CD4-positive, alpha-beta T cell treated with Interleukin-15 for 4 hours (primary cell): ENCODE data around the gene LMX1B.
"Not testable (repeated sequence)": the region's sequence is repeated elsewhere in the genome, so short reads cannot be mapped to it uniquely, and the experiment has no call there.

Experiments
- DNase-seq: peaks from one replicate; pipeline ENCODE4 v3.0.0-alpha.2; 2020; ENCODE audit warnings: low spot score

LMX1B gene

DNA sequence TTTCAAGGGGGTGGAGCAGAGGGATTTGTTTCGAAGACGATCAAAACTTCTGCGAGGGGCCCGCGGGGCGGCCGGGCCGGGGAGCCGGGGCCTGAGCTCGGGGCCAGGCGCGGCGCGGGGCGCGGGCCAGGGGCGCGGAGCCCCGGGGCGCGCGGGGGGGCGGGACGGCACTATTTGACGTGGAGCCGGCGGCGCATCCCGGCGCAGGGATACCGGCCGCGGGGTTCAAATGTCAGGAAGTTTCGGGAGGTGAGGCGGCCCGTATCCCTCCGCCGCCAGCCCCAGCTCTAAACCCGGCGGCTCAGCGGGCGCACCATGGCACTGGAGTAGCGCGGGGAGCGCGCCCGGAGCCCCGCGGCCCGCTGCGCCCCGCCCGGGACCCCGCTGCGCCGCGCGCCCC is at the start of gene LMX1B:
LMX1B (plus strand) TSS at position 278 of the 400 bp plus-strand sequence. CDS start 522 bp downstream, outside the sequence.
- DNase-seq: no peak

DNA sequence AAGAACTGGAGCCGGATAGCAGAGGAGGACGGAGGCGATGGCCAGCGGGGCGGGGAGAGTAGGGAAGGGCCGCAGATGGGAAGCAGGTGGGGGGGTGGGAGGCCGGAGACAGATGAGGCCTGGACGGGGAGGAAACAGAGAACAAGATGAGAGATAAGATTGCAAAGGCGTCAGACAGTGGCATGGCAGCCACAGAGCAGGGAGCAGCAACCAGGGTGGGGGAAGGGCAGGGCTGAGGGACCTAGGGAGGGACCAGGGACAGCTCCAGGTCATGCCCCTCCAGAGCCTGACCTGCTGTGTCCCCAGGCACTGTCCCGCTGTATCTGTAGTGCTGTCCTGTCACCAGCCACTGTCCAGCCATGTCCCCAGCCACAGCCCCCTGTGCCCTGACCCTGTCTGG is 49.6 kb upstream of the LMX1B start:
- DNase-seq: no peak

DNA sequence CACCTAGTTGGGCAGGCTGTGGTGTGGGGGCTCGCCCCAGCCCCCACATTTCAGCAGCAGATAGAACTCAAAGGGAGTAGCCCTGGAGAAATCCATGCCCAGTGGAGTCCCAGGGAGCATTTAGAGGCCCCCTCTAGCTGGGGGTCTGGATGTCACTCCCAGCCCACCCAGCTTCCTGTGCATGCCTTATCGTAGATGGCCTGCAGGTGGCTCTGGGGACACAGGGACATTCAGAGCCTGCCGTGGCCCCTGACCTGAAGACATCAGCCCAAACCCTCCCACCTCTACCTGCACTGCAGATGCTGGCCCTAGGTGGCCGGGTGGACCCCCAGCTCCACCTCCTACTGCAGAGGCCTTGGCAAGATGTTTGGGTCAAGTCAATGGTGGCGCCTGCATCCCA is 49.0 kb upstream of the LMX1B start:
- no peak for DNase-seq

DNA sequence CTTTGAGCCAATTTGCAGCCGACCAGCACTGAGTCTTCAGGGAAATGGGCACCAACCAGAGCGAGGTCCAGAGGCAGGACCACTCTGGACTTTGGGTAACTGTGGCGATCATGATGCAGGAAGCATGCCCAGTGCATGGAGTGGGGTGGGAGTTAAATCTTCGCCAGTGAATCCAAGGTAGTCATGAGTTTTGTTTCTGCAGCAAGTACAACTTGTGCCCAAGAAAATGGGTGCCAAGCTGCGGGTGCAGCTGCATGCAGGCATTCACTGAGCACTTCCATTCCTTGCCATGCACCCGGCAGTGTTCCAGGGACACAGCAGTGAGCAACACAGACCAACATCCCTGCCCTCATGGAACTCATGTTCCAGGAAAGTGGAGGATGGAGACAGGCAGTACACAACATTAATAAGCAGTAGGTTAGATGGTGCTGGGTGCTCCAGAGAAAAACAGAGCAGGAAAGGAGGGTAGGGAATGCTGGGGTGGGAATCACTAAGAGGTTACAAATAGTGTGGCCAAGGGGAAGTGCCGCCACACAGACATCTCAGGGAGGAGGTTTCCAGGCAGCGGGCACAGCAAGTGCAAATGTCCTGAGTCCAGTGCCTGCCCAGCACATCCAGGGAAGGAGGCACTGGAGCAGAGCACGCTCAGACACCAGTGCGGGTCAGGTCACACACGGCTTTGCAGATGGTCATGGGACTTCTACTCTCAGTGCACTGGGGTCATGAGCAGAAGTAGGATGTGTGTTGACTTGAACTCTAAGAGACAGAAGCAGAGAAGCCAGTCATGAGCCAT is 48.2 kb upstream of the LMX1B start:
- no peak for DNase-seq

GRCh38 chr9:126569036-126569435 is 44.7 kb upstream of the LMX1B start:
- no peak for DNase-seq

DNA sequence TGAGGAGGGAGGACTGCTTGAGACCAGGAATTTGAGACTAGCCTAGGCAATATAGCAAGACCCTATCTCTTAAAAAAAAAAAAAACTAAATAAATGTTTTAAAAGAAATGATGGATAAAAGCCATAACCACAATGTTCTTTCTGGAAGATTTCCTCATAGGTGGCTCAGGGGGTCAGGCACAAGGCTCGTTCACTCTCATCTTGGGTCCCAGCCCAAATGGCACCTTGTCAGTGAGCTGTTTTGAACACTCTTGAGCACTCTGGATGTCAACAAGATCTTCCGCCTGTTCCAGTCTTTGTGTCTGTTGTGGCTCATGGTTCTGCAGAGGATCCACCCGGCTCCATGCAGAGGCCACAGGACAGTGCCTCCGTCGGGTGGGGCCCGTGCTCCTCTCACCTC is 35.7 kb upstream of the LMX1B start:
- no peak for DNase-seq

DNA sequence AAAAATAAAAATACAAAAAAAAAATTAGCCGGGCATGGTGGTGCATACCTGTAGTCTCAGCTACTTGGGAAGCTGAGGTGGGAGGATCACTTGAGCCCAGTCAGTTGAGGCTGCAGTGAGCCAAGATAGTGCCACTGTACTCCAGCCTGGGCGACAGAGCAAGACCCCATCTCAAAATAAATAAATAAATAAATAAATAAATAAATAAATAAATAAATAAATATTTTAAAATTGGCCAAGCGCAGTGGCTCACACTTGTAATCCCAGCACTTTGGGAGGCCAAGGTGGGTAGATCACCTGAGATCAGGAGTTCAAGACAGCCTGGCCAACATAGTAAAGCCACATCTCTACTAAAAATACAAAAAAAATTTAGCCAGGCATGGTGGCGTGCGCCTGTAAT is 33.4 kb upstream of the LMX1B start:
- not testable (repeated sequence) for DNase-seq

GRCh38 chr9:126581893-126582292 is 31.8 kb upstream of the LMX1B start:
- DNase-seq: no peak

DNA sequence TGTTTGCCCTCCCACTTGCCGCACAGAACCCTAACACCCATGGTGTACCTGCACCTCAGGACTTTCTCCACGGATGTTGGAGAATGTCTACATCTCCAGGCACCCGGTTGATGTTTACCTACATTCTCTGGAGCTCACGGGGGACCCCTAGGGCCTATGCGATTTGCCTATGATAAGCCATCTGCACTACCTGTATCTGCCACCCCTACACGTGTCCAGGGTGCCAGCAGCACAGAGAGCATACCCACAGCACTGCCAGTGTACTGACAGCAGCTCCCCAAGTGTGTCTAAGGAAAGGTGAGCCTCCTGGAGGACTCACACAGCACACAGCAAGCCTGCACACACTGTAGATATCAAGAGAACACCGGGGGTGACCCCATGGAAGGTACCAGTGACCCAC is 31.3 kb upstream of the LMX1B start:
- DNase-seq: no peak

DNA sequence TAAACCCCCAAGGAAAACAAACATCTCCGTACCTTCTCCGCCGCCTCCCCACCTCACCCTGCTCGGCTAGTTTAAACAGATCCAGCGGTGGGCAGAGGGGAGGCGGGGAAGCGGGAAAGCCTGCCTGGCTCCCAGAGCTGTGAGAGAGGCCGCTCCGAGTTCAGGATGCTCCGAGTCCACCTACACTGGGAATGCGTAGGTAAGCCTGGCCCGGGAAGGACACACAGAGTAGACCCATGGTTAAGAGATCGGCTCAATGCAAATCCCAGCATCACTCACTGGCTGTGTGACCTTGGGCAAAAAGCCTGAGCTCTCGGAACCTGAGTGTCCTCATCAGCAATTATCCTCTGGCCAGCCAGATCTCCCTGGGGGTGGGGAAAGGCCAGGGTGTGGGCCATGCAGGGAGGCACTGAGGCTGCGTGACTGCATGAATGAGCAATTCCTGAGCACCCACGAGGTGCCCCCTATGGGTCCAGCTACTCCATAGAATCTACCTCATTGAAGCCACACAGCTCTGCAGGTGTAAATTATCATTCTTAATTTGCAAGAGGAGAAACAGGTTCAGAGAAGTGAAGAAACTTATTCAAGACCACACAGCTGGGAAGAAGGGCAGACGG is 30.5 kb upstream of the LMX1B start:
- no peak for DNase-seq

DNA sequence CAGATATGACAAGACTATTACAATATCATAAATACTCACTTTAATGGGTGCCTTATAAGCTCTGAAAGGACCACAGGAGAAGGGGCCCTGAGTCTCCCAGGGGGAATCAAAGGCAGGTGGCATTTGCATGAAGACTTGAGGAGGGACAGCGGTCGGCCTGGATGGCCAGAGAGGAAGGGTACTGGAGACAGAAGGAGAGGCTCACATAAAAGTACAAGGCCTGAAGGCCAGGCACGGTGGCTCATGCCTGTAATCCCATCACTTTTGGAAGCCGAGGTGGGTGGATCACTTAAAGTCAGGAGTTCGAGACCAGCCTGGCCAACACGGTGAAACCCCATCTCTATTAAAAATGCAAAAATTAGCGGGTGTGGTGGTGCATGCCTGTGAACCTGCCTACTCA is 29.1 kb upstream of the LMX1B start:
- DNase-seq: no peak

DNA sequence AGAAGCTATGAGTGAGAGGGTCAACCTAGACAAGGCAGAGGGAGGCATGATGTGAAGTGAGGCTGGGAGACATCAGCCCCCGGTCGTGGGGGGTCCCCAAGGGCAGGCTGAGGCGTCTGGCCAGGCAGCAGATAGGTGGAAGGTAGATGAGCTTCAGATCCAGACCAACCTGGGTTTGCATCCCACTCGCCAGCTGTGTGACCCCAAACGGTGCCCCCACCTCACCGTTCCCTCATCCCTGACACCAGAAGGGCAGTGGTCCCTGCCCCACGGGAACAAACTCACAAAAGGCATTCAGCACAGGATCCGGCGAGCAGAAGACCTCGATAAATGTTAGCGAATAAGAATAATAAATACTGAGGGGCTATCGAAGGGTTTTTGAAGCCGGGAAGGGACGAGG is 27.5 kb upstream of the LMX1B start:
- no peak for DNase-seq

DNA sequence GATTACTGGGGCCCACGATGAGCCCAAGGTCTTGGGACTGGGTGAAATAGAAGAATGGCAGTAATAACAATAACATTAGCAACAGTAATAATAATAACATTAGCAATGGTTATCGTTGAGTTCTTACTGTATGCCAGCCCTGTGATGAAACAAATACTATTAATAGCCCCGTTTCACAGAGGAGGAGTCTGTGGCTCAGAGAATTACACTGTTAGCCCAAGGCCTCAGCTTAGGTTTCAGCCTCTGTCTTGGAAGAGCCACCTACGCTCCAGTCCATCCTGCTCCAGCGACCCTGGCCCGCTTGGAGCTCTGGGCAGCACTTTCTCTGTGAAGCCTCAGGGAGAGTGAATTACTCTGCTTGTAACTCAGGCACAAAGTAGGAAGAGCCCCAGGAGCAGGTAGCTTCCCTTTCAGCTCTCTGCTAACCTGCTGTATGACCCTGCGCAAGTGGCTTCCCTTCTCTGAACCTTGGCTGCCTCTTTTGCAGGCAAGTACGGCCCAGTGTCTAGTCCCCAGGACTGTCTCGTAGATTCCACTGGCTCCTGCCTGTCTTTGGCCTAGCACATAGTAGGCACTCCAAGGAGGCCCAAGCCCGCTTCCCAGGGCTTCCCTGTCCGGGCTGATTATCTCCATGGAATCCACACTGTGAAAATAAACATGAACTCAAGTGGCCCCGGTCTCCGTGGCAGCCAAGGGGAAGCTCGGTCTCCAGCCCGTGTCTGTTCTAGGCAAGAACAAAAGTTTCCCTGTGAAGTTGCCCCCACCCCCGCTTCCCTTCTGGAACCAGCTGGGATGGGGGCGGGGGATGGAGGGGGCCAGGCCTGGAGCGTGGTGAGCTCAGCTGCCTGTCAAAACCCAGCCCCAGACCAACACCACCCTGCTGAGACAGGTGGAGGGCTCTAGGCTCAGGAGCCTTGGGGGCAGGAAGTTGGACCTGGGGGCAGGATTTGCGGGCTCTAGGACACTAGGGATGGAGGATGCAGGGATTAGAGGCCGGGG is 26.2 kb upstream of the LMX1B start:
- no peak for DNase-seq

DNA sequence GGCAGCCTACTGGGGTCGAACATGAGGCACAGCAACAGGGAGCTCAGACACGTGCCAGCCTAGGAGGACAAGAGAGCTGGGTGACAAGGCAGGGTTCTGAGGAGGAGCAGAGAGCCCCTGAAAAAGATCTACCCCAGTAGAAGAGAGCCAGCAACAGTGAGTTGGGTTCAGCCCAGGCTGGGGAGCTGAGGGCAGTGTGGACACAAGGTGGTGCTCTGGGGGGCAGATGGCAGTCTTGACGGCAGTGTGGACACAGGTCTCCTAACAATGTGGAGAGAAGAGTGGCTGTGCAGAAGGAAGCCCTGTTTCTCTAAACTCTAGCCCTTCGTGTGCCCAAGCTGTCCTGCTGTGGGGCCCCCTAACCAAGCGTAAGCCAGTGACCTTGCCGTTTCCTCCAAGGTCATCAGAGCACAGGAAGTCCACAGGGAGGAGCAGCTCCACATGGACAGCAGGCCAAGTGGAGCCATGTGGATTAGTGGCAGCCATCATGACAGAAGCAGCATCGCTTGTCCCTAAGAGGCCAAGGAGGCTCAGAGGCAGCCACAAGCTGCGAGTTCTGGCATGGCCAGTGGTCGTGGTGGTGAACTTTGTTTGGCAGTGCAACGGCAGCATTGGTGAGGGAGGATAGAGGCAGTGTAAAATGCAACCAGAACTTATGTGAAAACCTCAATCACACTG is 25.1 kb upstream of the LMX1B start:
- DNase-seq: no peak

DNA sequence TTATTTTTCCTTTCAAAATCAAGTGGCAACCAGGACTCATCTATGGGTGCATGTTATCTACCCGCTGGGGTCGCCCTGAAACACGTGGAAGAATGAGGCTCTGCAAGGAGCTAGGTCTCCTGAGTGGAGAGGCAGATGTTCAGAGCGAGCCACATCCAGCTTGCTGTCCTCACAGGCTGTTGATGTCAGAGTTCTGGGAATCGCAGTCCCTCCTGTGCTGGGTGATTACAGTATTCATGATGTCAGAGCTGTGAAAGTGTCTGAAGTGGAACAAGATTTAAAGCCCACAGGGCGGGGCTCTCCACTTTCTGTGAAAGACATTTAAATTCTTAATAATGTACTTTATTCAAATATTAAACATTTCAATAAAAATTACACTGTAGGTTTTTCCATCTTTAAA is 24.4 kb upstream of the LMX1B start:
- no peak for DNase-seq

DNA sequence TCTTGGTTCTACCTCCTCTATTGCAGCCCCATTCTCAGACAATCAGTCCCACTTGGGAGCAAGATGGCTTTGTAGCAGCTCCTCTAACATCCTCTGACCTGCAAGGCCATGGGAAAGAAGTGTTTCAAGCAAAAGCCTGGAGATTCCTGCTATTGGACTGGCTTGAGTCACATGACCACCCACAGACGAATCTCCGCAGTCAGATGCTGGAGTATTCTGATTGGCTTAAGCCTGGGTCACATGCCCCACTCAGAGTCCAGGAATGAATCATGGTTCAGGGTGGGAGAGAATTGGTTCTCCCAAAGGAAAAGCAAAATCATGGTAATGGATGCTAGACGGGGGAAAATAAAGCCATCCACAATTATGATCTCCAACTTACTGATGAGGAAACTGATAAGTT is 22.6 kb upstream of the LMX1B start:
- no peak for DNase-seq

- no peak for DNase-seq
Measured at GRCh38 chr9:126591922-126592321, 21.8 kb upstream of the LMX1B start.

GRCh38 chr9:126592461-126592860 is 21.3 kb upstream of the LMX1B start:
- DNase-seq: no peak

GRCh38 chr9:126595982-126596381 is 17.7 kb upstream of the LMX1B start:
- no peak for DNase-seq

DNA sequence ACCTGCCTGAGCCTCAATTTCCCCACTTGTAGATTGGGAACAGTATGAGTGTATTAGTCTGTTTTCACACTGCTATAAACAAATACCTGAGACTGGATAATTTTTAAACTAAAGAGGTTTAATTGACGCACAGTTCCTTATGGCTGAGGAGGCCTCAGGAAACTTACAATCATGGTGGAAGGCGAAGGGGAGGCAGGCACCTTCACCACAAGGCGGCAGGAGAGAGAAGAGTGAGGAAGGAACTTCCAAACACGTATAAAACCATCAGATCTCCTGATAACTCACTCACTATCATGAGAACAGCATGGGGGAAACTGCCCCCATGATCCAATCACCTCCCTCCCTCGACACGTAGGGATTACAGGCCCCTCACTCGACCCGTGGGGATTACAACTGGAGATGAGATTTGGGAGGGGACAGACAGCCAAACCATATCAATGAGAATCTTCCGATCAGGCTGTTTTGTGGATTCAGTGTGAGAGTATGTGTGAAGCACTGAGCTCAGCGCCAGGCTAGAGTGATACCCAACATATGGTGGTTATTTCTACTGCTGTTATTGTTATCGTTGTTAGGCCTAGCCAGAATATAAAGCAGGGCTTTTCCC is 14.6 kb upstream of the LMX1B start:
- no peak for DNase-seq
